ENCODE measurements around the gene RBSN. TPM values are rescaled to one million over a fixed set of nuclear protein-coding genes. Genes with fewer than 3 reads are reported as not detected.

The RBSN gene
- total RNA-seq, 1 experiment from 2014 or later = 21.2 TPM

GRCh38 chr3:15032650-15033049 is 66.3 kb downstream of the RBSN start:
- no peak overlapping the region for H3K4me3 Mint-ChIP-seq (ENCODE audit: low read depth, unreplicated experiment)
- no peaks in the 10 kb centered on the region for H3K4me1 Mint-ChIP-seq (ENCODE audit: low read depth, unreplicated experiment)
- TF ChIP-seq CTCF (IDR thresholded peaks at IDR 0.05; ENCODE audit: unreplicated experiment) = no peak
- DNase-seq = no peak
- CTCF ChIA-PET = no interaction called here
- intact Hi-C loops (cut with micrococcal nuclease; ENCODE audit: unreplicated experiment) = no loop called here
- H3K36me3 Mint-ChIP-seq (ENCODE audit: insufficient read depth, unreplicated experiment) = peaks cover 20% of the 10 kb centered on the region
- BruUV-seq (replicated peaks) = no TSS peak
- no peaks in the 10 kb centered on the region for H3K27me3 Mint-ChIP-seq (ENCODE audit: unreplicated experiment)
- no peaks in the 10 kb centered on the region for H3K9me3 Mint-ChIP-seq (ENCODE audit: low read depth, unreplicated experiment)
- peak overlapping the region; percentile 5 for H3K27ac Mint-ChIP-seq (ENCODE audit: unreplicated experiment)

- TF ChIP-seq CTCF (IDR thresholded peaks at IDR 0.05; ENCODE audit: unreplicated experiment) = no peak
- DNase-seq = no peak
- intact Hi-C loops (cut with micrococcal nuclease; ENCODE audit: unreplicated experiment) = loop anchor here (10.0 kb wide), 1 partner anchor 105 kb away; no protein-coding TSS in a partner anchor
- Mint-ChIP-seq H3K4me1 (ENCODE audit: low read depth, unreplicated experiment) (no peaks in the 10 kb centered on the region), H3K27me3 (ENCODE audit: unreplicated experiment) (no peaks in the 10 kb centered on the region), H3K27ac (ENCODE audit: unreplicated experiment) (no peak overlapping the region), H3K36me3 (ENCODE audit: insufficient read depth, unreplicated experiment) (peaks cover 31% of the 10 kb centered on the region), H3K9me3 (ENCODE audit: low read depth, unreplicated experiment) (no peaks in the 10 kb centered on the region), H3K4me3 (ENCODE audit: low read depth, unreplicated experiment) (no peak overlapping the region)
- CTCF ChIA-PET = interaction anchor here (0.6 to 1.0 kb wide), 3 partner anchors 25 to 108 kb away, joined by 3 to 4 read pairs (median 4); no protein-coding TSS in a partner anchor
- BruUV-seq (replicated peaks) = no TSS peak
Measured at GRCh38 chr3:15029625-15030024, 69.3 kb downstream of the RBSN start.

- H3K9me3 Mint-ChIP-seq (ENCODE audit: low read depth, unreplicated experiment) = no peaks in the 10 kb centered on the region
- intact Hi-C loops (cut with micrococcal nuclease; ENCODE audit: unreplicated experiment) = loop anchor here (10.0 kb wide), 1 partner anchor 99 kb away; no protein-coding TSS in a partner anchor
- H3K27me3 Mint-ChIP-seq (ENCODE audit: unreplicated experiment) = no peaks in the 10 kb centered on the region
- TF ChIP-seq CTCF (IDR thresholded peaks at IDR 0.05; ENCODE audit: unreplicated experiment) = no peak
- CTCF ChIA-PET = interaction anchor here (1.2 kb wide), 1 partner anchor 27 kb away, joined by 3 read pairs; no protein-coding TSS in a partner anchor
- BruUV-seq (replicated peaks) = no TSS peak
- H3K4me1 Mint-ChIP-seq (ENCODE audit: low read depth, unreplicated experiment) = no peaks in the 10 kb centered on the region
- DNase-seq = no peak
- peaks cover 25% of the 10 kb centered on the region for H3K36me3 Mint-ChIP-seq (ENCODE audit: insufficient read depth, unreplicated experiment)
- no peak overlapping the region for H3K27ac Mint-ChIP-seq (ENCODE audit: unreplicated experiment)
- H3K4me3 Mint-ChIP-seq (ENCODE audit: low read depth, unreplicated experiment) = no peak overlapping the region
Measured at GRCh38 chr3:15023719-15024118, 75.2 kb downstream of the RBSN start.

GRCh38 chr3:15023249-15023648 is 75.7 kb downstream of the RBSN start:
- Mint-ChIP-seq H3K27ac (ENCODE audit: unreplicated experiment) (no peak overlapping the region), H3K9me3 (ENCODE audit: low read depth, unreplicated experiment) (no peaks in the 10 kb centered on the region), H3K27me3 (ENCODE audit: unreplicated experiment) (no peaks in the 10 kb centered on the region), H3K36me3 (ENCODE audit: insufficient read depth, unreplicated experiment) (peaks cover 27% of the 10 kb centered on the region), H3K4me1 (ENCODE audit: low read depth, unreplicated experiment) (no peaks in the 10 kb centered on the region), H3K4me3 (ENCODE audit: low read depth, unreplicated experiment) (no peak overlapping the region)
- no TSS peak for BruUV-seq (replicated peaks)
- CTCF ChIA-PET = interaction anchor here (1.2 kb wide), 1 partner anchor 27 kb away, joined by 3 read pairs; no protein-coding TSS in a partner anchor
- intact Hi-C loops (cut with micrococcal nuclease; ENCODE audit: unreplicated experiment) = loop anchor here (10.0 kb wide), 1 partner anchor 98 kb away; no protein-coding TSS in a partner anchor
- DNase-seq = no peak
- TF ChIP-seq CTCF (IDR thresholded peaks at IDR 0.05; ENCODE audit: unreplicated experiment) = no peak

Other genes with a start within 250 kb of the RBSN start
- gene NR2C2, start 151.6 kb downstream of the RBSN start, total RNA-seq (2022) = 33.5 and 41.5 TPM in 2 replicates
- 51.8 and 56.6 TPM in 2 replicates for gene MRPS25, start 33.8 kb downstream of the RBSN start, total RNA-seq (2022)
- 24.1 and 24.8 TPM in 2 replicates for gene CAPN7, start 107.1 kb upstream of the RBSN start, total RNA-seq (2022)
- gene SH3BP5, start 233.4 kb upstream of the RBSN start, total RNA-seq (2022) = 4.0 and 4.2 TPM in 2 replicates

Measured in Calu3 (cell line).